Activated CD4-positive, CD25-positive, alpha-beta regulatory T cell treated with anti-CD3 and anti-CD28 coated beads, Interleukin-2, amount 50 U/mL, for 16 hours (primary cell): ENCODE results near the gene ARFGEF3.
"Not testable (repeated sequence)": the region's sequence is repeated elsewhere in the genome, so short reads cannot be mapped to it uniquely, and the experiment has no call there.

Source experiments
- DNase-seq: peaks from one replicate; pipeline ENCODE4 v3.0.0-alpha.2; 2020; ENCODE audit warnings: low read depth, low spot score

ARFGEF3 gene

GRCh38 chr6:138211601-138212000 lies 49.9 kb downstream of the ARFGEF3 start:
- no peak for DNase-seq

- not testable (repeated sequence) for DNase-seq
Measured at GRCh38 chr6:138212530-138212929, 50.8 kb downstream of the ARFGEF3 start.

GRCh38 chr6:138215093-138215782 lies 53.5 kb downstream of the ARFGEF3 start:
- no peak for DNase-seq

- no peak for DNase-seq
Measured at GRCh38 chr6:138218449-138218848, 56.7 kb downstream of the ARFGEF3 start, which contains the start of gene PBOV1. TSS of gene PBOV1 (minus strand) at chr6:138218491. CDS start at chr6:138218395, 96 bp downstream.

- DNase-seq, result no peak
Measured at GRCh38 chr6:138219398-138219797, 57.7 kb downstream of the ARFGEF3 start.

GRCh38 chr6:138219901-138220300 lies 58.2 kb downstream of the ARFGEF3 start:
- no peak for DNase-seq

GRCh38 chr6:138222901-138223546 lies 61.3 kb downstream of the ARFGEF3 start:
- DNase-seq, result no peak

- DNase-seq, result no peak
Measured at GRCh38 chr6:138225953-138226352, 64.2 kb downstream of the ARFGEF3 start.

- DNase-seq, result no peak
Measured at GRCh38 chr6:138226700-138227315, 65.1 kb downstream of the ARFGEF3 start.

GRCh38 chr6:138227316-138227781 lies 65.6 kb downstream of the ARFGEF3 start:
- DNase-seq, result no peak

GRCh38 chr6:138229072-138229471 lies 67.3 kb downstream of the ARFGEF3 start:
- DNase-seq, result no peak

- no peak for DNase-seq
Measured at GRCh38 chr6:138229663-138230179, 68.0 kb downstream of the ARFGEF3 start.

- no peak for DNase-seq
Measured at GRCh38 chr6:138230221-138230620, 68.5 kb downstream of the ARFGEF3 start.

- DNase-seq, result no peak
Measured at GRCh38 chr6:138230759-138231380, 69.1 kb downstream of the ARFGEF3 start.

GRCh38 chr6:138231381-138231886 lies 69.7 kb downstream of the ARFGEF3 start:
- no peak for DNase-seq

GRCh38 chr6:138234363-138234762 lies 72.6 kb downstream of the ARFGEF3 start:
- no peak for DNase-seq

- no peak for DNase-seq
Measured at GRCh38 chr6:138235205-138235604, 73.5 kb downstream of the ARFGEF3 start.

- no peak for DNase-seq
Measured at GRCh38 chr6:138235693-138236092, 74.0 kb downstream of the ARFGEF3 start.

- no peak for DNase-seq
Measured at GRCh38 chr6:138237463-138237862, 75.7 kb downstream of the ARFGEF3 start.

- DNase-seq, result no peak
Measured at GRCh38 chr6:138238368-138238767, 76.6 kb downstream of the ARFGEF3 start.

GRCh38 chr6:138239774-138240173 lies 78.0 kb downstream of the ARFGEF3 start:
- DNase-seq, result no peak
